Central memory CD4-positive, alpha-beta T cell (primary cell): ENCODE results near the gene THG1L.
"Not testable (repeated sequence)": the region's sequence is repeated elsewhere in the genome, so short reads cannot be mapped to it uniquely, and the experiment has no call there.

ENCODE experiments used
- DNase-seq: peaks from one replicate; pipeline ENCODE4 v3.0.0; 2022

THG1L gene

GRCh38 chr5:157727858-157728257 is 3.4 kb upstream of the THG1L start:
- DNase-seq: not testable (repeated sequence)

GRCh38 chr5:157729858-157730257 is 1.4 kb upstream of the THG1L start:
- no peak for DNase-seq

- no peak for DNase-seq
Measured at GRCh38 chr5:157730900-157731271, 334 bp upstream of the THG1L start.

- DNase-seq: no peak
Measured at GRCh38 chr5:157732130-157732514, 902 bp downstream of the THG1L start.

- no peak for DNase-seq
Measured at GRCh38 chr5:157732596-157733262, 1.5 kb downstream of the THG1L start.

GRCh38 chr5:157734436-157734835 is 3.2 kb downstream of the THG1L start:
- no peak for DNase-seq

- no peak for DNase-seq
Measured at GRCh38 chr5:157735991-157736390, 4.8 kb downstream of the THG1L start.

- no peak for DNase-seq
Measured at GRCh38 chr5:157739388-157740228, 8.4 kb downstream of the THG1L start.

GRCh38 chr5:157740229-157740610 is 9.0 kb downstream of the THG1L start:
- no peak for DNase-seq

GRCh38 chr5:157741131-157741530 is 9.9 kb downstream of the THG1L start:
- DNase-seq: no peak

- DNase-seq: peak; percentile 86
Measured at GRCh38 chr5:157743163-157744050, 12.2 kb downstream of the THG1L start, which contains the start of gene LSM11. Gene LSM11 (plus strand): TSS chr5:157743712. CDS start chr5:157743751, 39 bp downstream.

GRCh38 chr5:157744051-157745011 is 13.1 kb downstream of the THG1L start:
- DNase-seq: no peak

GRCh38 chr5:157745041-157745456 is 13.8 kb downstream of the THG1L start:
- DNase-seq: no peak

- no peak for DNase-seq
Measured at GRCh38 chr5:157747173-157747740, 16.0 kb downstream of the THG1L start.

- DNase-seq: no peak
Measured at GRCh38 chr5:157747766-157748700, 16.8 kb downstream of the THG1L start.

- no peak for DNase-seq
Measured at GRCh38 chr5:157748760-157749461, 17.7 kb downstream of the THG1L start.

GRCh38 chr5:157749462-157749799 is 18.2 kb downstream of the THG1L start:
- no peak for DNase-seq

- DNase-seq: no peak
Measured at GRCh38 chr5:157750320-157750719, 19.1 kb downstream of the THG1L start.

GRCh38 chr5:157756122-157756521 is 24.9 kb downstream of the THG1L start:
- DNase-seq: no peak

GRCh38 chr5:157758706-157759105 is 27.5 kb downstream of the THG1L start:
- DNase-seq: no peak
